ENCODE measurements around the gene DRD4. TPM values are rescaled to one million over a fixed set of nuclear protein-coding genes. Genes with fewer than 3 reads are reported as not detected.

DRD4 gene
- total and polyA plus RNA-seq, 9 of the 15 experiments (the other 6 are each of a cell fraction or from before 2014, with no cell fraction given) = 0.04 to 0.95 (median 0.21) TPM; not detected in 5

DNA sequence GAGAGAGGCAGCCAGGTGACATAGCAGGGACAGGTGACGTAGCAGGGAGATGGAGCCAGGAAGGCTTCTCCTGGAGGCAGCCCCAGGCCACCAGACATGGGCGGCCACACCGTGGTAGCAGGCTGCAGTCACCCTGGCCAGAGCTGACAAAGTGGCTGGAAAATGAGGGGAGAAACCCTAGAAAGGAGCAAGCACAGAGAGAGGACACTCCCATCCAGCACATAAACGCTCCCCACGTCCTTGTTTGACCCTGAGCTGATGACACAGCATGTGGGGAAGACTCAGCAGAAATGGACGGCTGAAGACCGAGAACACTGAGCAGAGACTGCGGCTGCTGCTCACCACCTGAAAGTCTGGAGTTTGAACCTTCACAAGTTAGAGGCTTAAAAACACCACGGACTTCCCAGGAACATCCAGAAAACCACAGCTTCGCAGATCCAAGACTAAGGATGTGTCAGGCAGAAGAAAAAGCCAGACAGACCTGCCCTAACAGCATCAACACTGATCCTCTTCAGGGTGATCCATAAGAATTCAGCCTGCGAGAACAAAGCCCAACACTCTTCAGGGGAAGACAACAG, 28.7 kb downstream of the DRD4 start (continued):
- TF ChIP-seq, protein P1, sequence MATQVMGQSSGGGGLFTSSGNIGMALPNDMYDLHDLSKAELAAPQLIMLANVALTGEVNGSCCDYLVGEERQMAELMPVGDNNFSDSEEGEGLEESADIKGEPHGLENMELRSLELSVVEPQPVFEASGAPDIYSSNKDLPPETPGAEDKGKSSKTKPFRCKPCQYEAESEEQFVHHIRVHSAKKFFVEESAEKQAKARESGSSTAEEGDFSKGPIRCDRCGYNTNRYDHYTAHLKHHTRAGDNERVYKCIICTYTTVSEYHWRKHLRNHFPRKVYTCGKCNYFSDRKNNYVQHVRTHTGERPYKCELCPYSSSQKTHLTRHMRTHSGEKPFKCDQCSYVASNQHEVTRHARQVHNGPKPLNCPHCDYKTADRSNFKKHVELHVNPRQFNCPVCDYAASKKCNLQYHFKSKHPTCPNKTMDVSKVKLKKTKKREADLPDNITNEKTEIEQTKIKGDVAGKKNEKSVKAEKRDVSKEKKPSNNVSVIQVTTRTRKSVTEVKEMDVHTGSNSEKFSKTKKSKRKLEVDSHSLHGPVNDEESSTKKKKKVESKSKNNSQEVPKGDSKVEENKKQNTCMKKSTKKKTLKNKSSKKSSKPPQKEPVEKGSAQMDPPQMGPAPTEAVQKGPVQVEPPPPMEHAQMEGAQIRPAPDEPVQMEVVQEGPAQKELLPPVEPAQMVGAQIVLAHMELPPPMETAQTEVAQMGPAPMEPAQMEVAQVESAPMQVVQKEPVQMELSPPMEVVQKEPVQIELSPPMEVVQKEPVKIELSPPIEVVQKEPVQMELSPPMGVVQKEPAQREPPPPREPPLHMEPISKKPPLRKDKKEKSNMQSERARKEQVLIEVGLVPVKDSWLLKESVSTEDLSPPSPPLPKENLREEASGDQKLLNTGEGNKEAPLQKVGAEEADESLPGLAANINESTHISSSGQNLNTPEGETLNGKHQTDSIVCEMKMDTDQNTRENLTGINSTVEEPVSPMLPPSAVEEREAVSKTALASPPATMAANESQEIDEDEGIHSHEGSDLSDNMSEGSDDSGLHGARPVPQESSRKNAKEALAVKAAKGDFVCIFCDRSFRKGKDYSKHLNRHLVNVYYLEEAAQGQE (IDR thresholded peaks at IDR 0.05; ENCODE audit: borderline replicate concordance) = no peak
- TF ChIP-seq, protein P1 (CRISPR knock-in tag; IDR thresholded peaks at IDR 0.05; ENCODE audit: low read depth) = no peak
- no peak for TF ChIP-seq KDM2B (CRISPR knock-in tag; IDR thresholded peaks at IDR 0.05)
- TF ChIP-seq, protein P2, sequence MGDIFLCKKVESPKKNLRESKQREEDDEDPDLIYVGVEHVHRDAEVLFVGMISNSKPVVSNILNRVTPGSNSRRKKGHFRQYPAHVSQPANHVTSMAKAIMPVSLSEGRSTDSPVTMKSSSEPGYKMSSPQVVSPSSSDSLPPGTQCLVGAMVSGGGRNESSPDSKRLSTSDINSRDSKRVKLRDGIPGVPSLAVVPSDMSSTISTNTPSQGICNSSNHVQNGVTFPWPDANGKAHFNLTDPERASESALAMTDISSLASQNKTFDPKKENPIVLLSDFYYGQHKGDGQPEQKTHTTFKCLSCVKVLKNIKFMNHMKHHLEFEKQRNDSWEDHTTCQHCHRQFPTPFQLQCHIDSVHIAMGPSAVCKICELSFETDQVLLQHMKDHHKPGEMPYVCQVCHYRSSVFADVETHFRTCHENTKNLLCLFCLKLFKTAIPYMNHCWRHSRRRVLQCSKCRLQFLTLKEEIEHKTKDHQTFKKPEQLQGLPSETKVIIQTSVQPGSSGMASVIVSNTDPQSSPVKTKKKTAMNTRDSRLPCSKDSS (IDR thresholded peaks at IDR 0.05; ENCODE audit: low read depth, partially characterized antibody) = no peak
- TF ChIP-seq STAG1 (CRISPR knock-in tag; IDR thresholded peaks at IDR 0.05; ENCODE audit: borderline replicate concordance) = no peak
- TF ChIP-seq KDM4B (IDR thresholded peaks at IDR 0.05; ENCODE audit: borderline replicate concordance in 2 of 2, low read depth in 1 of 2) = no peak
- TF ChIP-seq, protein P3, sequence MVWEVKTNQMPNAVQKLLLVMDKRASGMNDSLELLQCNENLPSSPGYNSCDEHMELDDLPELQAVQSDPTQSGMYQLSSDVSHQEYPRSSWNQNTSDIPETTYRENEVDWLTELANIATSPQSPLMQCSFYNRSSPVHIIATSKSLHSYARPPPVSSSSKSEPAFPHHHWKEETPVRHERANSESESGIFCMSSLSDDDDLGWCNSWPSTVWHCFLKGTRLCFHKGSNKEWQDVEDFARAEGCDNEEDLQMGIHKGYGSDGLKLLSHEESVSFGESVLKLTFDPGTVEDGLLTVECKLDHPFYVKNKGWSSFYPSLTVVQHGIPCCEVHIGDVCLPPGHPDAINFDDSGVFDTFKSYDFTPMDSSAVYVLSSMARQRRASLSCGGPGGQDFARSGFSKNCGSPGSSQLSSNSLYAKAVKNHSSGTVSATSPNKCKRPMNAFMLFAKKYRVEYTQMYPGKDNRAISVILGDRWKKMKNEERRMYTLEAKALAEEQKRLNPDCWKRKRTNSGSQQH (CRISPR knock-in tag; IDR thresholded peaks at IDR 0.05) = no peak
- no peak for TF ChIP-seq ZNF282 (CRISPR knock-in tag; IDR thresholded peaks at IDR 0.05)
- TF ChIP-seq, protein P4, sequence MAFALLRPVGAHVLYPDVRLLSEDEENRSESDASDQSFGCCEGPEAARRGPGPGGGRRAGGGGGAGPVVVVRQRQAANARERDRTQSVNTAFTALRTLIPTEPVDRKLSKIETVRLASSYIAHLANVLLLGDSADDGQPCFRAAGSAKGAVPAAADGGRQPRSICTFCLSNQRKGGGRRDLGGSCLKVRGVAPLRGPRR (CRISPR knock-in tag; IDR thresholded peaks at IDR 0.05) = no peak
- TF ChIP-seq, protein P5, sequence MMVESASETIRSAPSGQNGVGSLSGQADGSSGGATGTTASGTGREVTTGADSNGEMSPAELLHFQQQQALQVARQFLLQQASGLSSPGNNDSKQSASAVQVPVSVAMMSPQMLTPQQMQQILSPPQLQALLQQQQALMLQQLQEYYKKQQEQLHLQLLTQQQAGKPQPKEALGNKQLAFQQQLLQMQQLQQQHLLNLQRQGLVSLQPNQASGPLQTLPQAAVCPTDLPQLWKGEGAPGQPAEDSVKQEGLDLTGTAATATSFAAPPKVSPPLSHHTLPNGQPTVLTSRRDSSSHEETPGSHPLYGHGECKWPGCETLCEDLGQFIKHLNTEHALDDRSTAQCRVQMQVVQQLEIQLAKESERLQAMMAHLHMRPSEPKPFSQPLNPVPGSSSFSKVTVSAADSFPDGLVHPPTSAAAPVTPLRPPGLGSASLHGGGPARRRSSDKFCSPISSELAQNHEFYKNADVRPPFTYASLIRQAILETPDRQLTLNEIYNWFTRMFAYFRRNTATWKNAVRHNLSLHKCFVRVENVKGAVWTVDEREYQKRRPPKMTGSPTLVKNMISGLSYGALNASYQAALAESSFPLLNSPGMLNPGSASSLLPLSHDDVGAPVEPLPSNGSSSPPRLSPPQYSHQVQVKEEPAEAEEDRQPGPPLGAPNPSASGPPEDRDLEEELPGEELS (CRISPR knock-in tag; IDR thresholded peaks at IDR 0.05; ENCODE audit: borderline replicate concordance) = no peak
- no peak for TF ChIP-seq ZNF24 (IDR thresholded peaks at IDR 0.05)
- TF ChIP-seq, protein P6, sequence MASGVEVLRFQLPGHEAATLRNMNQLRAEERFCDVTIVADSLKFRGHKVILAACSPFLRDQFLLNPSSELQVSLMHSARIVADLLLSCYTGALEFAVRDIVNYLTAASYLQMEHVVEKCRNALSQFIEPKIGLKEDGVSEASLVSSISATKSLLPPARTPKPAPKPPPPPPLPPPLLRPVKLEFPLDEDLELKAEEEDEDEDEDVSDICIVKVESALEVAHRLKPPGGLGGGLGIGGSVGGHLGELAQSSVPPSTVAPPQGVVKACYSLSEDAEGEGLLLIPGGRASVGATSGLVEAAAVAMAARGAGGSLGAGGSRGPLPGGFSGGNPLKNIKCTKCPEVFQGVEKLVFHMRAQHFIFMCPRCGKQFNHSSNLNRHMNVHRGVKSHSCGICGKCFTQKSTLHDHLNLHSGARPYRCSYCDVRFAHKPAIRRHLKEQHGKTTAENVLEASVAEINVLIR (CRISPR knock-in tag; IDR thresholded peaks at IDR 0.05) = no peak
- TF ChIP-seq NR2F6 (CRISPR knock-in tag; IDR thresholded peaks at IDR 0.05) = no peak
